Fibroblast of the aortic adventitia (primary cell): ENCODE results near the gene NEBL. TPM values are rescaled to one million over a fixed set of nuclear protein-coding genes. Genes with fewer than 3 reads are reported as not detected.

ENCODE experiments used
- DNase-seq: peaks from one replicate; pipeline ENCODE4 v3.0.0-alpha.2; 2010; ENCODE audit warnings: low read depth
- H3K4me3 ChIP-seq: 2 replicates; pipeline ENCODE4 v1.5.1; 2011; ENCODE audit warnings: low read depth, mild to moderate bottlenecking, control low read depth, low read length, moderate library complexity
- small RNA-seq: library from RNA; depleted of rRNA; stranded (forward); fragments of <200 nt; gene quantifications from one replicate; pipeline ENCODE3, GENCODE V24; 2012
- total RNA-seq: library from RNA; depleted of rRNA; stranded (reverse); fragments of >200 nt; gene quantifications from 2 replicates; pipeline ENCODE4 v1.2.3, GENCODE V29; 2012; ENCODE audit warnings: low replicate concordance
- TF ChIP-seq, protein P1 (sequence below): IDR thresholded peaks from 2 replicates; pipeline ENCODE4 v1.5.1; 2011; ENCODE audit warnings: mild to moderate bottlenecking, low read length, control low read depth, inconsistent platforms; ENCODE audit not compliant: insufficient read depth

Gene NEBL
- total RNA-seq, 1 donor = 0.09 TPM

GRCh38 chr10:20742737-20743541 lies 154.2 kb downstream of the NEBL start:
- TF ChIP-seq, protein P1, sequence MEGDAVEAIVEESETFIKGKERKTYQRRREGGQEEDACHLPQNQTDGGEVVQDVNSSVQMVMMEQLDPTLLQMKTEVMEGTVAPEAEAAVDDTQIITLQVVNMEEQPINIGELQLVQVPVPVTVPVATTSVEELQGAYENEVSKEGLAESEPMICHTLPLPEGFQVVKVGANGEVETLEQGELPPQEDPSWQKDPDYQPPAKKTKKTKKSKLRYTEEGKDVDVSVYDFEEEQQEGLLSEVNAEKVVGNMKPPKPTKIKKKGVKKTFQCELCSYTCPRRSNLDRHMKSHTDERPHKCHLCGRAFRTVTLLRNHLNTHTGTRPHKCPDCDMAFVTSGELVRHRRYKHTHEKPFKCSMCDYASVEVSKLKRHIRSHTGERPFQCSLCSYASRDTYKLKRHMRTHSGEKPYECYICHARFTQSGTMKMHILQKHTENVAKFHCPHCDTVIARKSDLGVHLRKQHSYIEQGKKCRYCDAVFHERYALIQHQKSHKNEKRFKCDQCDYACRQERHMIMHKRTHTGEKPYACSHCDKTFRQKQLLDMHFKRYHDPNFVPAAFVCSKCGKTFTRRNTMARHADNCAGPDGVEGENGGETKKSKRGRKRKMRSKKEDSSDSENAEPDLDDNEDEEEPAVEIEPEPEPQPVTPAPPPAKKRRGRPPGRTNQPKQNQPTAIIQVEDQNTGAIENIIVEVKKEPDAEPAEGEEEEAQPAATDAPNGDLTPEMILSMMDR = no peak
- no peak overlapping the region for H3K4me3 ChIP-seq
- no peak for DNase-seq

DNA sequence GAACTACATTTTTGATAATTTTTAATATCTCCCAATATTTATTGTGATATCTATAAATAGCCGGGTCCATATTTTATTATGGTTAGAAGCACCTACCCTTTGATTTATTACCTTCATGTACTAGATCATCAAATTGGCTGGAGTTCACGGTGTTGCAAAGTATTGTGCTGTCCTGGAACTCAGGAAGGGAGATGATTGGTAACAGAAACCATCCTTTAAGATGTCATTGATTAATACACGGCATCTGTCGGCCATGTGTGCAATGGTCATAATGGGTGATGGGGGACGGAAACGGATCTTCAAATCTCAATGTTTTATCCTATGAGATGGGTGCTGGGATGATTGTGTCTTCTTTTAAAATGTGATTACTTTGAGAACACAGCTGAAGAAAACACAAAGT lies 157.0 kb downstream of the NEBL start:
- no peak for DNase-seq
- TF ChIP-seq, protein P1 = no peak
- no peak overlapping the region for H3K4me3 ChIP-seq

- no peak overlapping the region for H3K4me3 ChIP-seq
- no peak for DNase-seq
- TF ChIP-seq, protein P1 = no peak
Observed at GRCh38 chr10:20737107-20737506, 160.0 kb downstream of the NEBL start.

Small RNAs within 50 kb of the gene (small RNA-seq; reads per million reads assigned to genes)
- gene AL157398.1 = not detected
- gene MTND1P21 = not detected
